Endothelial cell (in vitro differentiated cells): Measurements from ENCODE around the gene PPP1R36. TPM values are rescaled to one million over a fixed set of nuclear protein-coding genes. Genes with fewer than 3 reads are reported as not detected.

Source experiments
- DNase-seq: peaks from one replicate; pipeline ENCODE4 v3.0.0; 2021; ENCODE audit warnings: low spot score
- H3K27ac Mint-ChIP-seq: one replicate; pipeline ENCODE4 v1.8.0; 2021; ENCODE audit warnings: mixed read lengths, inconsistent platforms; ENCODE audit not compliant: unreplicated experiment
- H3K27me3 Mint-ChIP-seq: one replicate; pipeline ENCODE4 v1.8.0; 2021; ENCODE audit warnings: mild to moderate bottlenecking, moderate library complexity, mixed read lengths, inconsistent platforms; ENCODE audit not compliant: unreplicated experiment
- H3K36me3 Mint-ChIP-seq: one replicate; pipeline ENCODE4 v1.8.0; 2021; ENCODE audit warnings: mild to moderate bottlenecking, low read depth, mixed read lengths, inconsistent platforms; ENCODE audit not compliant: unreplicated experiment
- H3K4me1 Mint-ChIP-seq: one replicate; pipeline ENCODE4 v1.8.0; 2021; ENCODE audit warnings: mild to moderate bottlenecking, mixed read lengths, inconsistent platforms; ENCODE audit not compliant: unreplicated experiment
- H3K4me3 Mint-ChIP-seq: one replicate; pipeline ENCODE4 v1.8.0; 2021; ENCODE audit warnings: mild to moderate bottlenecking, mixed read lengths, inconsistent platforms; ENCODE audit not compliant: unreplicated experiment
- H3K9me3 Mint-ChIP-seq: one replicate; pipeline ENCODE4 v1.8.0; 2021; ENCODE audit warnings: mixed read lengths, inconsistent platforms; ENCODE audit not compliant: unreplicated experiment
- total RNA-seq: library from RNA; stranded (reverse); fragmentation: NEBNext Ultra II Directional; extraction: Animal tissue kit (Norgen Biotek cat#: 25700); gene quantifications from one replicate; pipeline ENCODE4 v1.2.1, GENCODE V29; 2021; ENCODE audit not compliant: unreplicated experiment
- TF ChIP-seq, protein P1 (sequence below): fragments of 200-600 bp; sonication (generic); IDR thresholded peaks from one replicate; pipeline ENCODE4 v1.5.0; 2021; ENCODE audit warnings: antibody characterized with exemption; ENCODE audit not compliant: unreplicated experiment

The PPP1R36 gene
- total RNA-seq, 1 donor from 2014 or later, result 2.1 TPM

GRCh38 chr14:64502887-64503433 lies 46.8 kb upstream of the PPP1R36 start:
- Mint-ChIP-seq H3K4me3 (peak overlapping the region; percentile 99), H3K27me3 (peaks cover 15% of the 10 kb centered on the region), H3K9me3 (no peaks in the 10 kb centered on the region), H3K36me3 (peaks cover 10% of the 10 kb centered on the region), H3K4me1 (peaks cover 36% of the 10 kb centered on the region), H3K27ac (peak overlapping the region; percentile 96)
- DNase-seq, result no peak
- TF ChIP-seq, protein P1, sequence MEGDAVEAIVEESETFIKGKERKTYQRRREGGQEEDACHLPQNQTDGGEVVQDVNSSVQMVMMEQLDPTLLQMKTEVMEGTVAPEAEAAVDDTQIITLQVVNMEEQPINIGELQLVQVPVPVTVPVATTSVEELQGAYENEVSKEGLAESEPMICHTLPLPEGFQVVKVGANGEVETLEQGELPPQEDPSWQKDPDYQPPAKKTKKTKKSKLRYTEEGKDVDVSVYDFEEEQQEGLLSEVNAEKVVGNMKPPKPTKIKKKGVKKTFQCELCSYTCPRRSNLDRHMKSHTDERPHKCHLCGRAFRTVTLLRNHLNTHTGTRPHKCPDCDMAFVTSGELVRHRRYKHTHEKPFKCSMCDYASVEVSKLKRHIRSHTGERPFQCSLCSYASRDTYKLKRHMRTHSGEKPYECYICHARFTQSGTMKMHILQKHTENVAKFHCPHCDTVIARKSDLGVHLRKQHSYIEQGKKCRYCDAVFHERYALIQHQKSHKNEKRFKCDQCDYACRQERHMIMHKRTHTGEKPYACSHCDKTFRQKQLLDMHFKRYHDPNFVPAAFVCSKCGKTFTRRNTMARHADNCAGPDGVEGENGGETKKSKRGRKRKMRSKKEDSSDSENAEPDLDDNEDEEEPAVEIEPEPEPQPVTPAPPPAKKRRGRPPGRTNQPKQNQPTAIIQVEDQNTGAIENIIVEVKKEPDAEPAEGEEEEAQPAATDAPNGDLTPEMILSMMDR, result no peak

- Mint-ChIP-seq H3K27me3 (peaks cover 15% of the 10 kb centered on the region), H3K4me3 (peak within 1 kb of the TSS; percentile 99), H3K4me1 (peaks cover 42% of the 10 kb centered on the region), H3K27ac (peak within 1 kb of the TSS; percentile 96), H3K9me3 (no peaks in the 10 kb centered on the region), H3K36me3 (peaks cover 10% of the 10 kb centered on the region)
- peak; percentile 89 for DNase-seq
- TF ChIP-seq, protein P1, result no peak
These were observed 46.1 kb upstream of the PPP1R36 start, which contains the start of gene ZBTB25 for GRCh38 chr14:64503434-64504309. TSS of gene ZBTB25 (minus strand) at chr14:64503838. CDS start at chr14:64490533, 13,305 bp downstream.

- H3K27me3 Mint-ChIP-seq, result peaks cover 15% of the 10 kb centered on the region
- H3K9me3 Mint-ChIP-seq, result no peaks in the 10 kb centered on the region
- H3K27ac Mint-ChIP-seq, result peak within 1 kb of the TSS; percentile 97
- peaks cover 10% of the 10 kb centered on the region for H3K36me3 Mint-ChIP-seq
- DNase-seq, result peak; percentile 86
- H3K4me3 Mint-ChIP-seq, result peak within 1 kb of the TSS; percentile 97
- TF ChIP-seq, protein P1, result no peak
- peaks cover 49% of the 10 kb centered on the region for H3K4me1 Mint-ChIP-seq
These were observed 45.4 kb upstream of the PPP1R36 start, which contains the start of gene ZBTB1 for GRCh38 chr14:64504310-64504896. TSS of gene ZBTB1 (plus strand) at chr14:64504770. CDS start at chr14:64521505, 16,735 bp downstream.

DNA sequence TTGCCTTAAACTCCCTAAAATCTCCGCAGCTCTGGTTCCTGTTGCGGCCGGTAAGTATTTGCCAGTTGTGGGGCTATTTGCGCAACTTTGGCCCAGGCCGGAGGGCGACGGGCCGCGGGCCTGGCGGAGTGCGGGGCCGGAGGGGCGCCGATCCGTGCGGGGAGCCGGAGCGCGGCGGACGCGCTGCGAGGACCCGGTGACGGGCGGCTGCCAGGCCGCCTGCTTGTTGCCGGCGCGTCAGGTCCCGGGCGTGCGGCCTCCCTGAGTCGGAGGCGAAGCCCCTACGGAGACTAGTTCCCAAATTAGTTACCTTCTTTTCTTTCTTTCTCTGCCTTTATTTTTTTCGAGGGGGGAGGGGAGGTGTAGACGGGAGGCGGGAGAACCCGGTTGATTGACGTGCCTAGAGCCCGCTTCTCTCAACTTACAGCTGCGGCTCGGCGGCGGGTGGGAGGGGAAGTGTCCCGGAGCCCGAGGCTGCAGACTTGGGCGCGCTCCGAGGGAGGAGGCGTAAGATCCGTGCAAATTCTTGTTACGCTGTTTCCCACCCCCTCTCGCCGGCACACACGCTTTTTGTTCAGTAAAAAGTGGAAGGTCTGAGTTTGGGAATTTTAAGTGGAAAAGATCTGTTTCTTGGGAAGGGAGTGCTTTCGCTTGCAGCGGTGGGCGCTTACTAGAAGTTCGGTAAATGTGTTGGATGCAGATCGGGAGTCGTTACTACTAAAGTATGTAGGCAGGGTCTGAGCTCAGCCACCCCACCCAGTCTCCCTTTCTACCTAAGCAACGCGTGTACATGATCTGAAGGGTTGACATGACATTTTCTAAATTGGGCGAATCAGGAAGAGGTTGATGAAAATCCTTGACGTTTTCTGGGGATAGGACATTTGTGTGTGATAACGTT lies 44.6 kb upstream of the PPP1R36 start:
- DNase-seq, result peak; percentile 72
- peak overlapping the region; percentile 97 for H3K27ac Mint-ChIP-seq
- peak overlapping the region; percentile 97 for H3K4me3 Mint-ChIP-seq
- H3K27me3 Mint-ChIP-seq, result peaks cover 15% of the 10 kb centered on the region
- peaks cover 10% of the 10 kb centered on the region for H3K36me3 Mint-ChIP-seq
- TF ChIP-seq, protein P1, result no peak
- no peaks in the 10 kb centered on the region for H3K9me3 Mint-ChIP-seq
- peaks cover 49% of the 10 kb centered on the region for H3K4me1 Mint-ChIP-seq
